Progenitor cell of endocrine pancreas (in vitro differentiated cells): ENCODE results near the gene SLC17A7. TPM values are rescaled to one million over a fixed set of nuclear protein-coding genes. Genes with fewer than 3 reads are reported as not detected.
A peak's percentile ranks its signal among the peaks of the same experiment; 100 is the strongest.
"Not testable (repeated sequence)": the region's sequence is repeated elsewhere in the genome, so short reads cannot be mapped to it uniquely, and the experiment has no call there.

ENCODE experiments used
- DNase-seq: peaks from one replicate; pipeline ENCODE4 v3.0.0; 2021; ENCODE audit warnings: low spot score; ENCODE audit not compliant: unreplicated experiment
- H3K27ac Mint-ChIP-seq: 2 replicates; pipeline ENCODE4 v1.8.0; 2021; ENCODE audit warnings: mild to moderate bottlenecking, moderate library complexity, mixed read lengths
- H3K27me3 Mint-ChIP-seq: 2 replicates; pipeline ENCODE4 v1.8.0; 2021; ENCODE audit warnings: mixed read lengths
- H3K36me3 Mint-ChIP-seq: 2 replicates; pipeline ENCODE4 v1.8.0; 2022; ENCODE audit warnings: mixed read lengths; ENCODE audit not compliant: insufficient read depth
- H3K4me1 Mint-ChIP-seq: 2 replicates; pipeline ENCODE4 v1.8.0; 2021; ENCODE audit warnings: low read depth, mixed read lengths
- H3K4me3 Mint-ChIP-seq: 2 replicates; pipeline ENCODE4 v1.8.0; 2021; ENCODE audit warnings: low read depth, mild to moderate bottlenecking, moderate library complexity, mixed read lengths
- H3K9me3 Mint-ChIP-seq: 2 replicates; pipeline ENCODE4 v1.8.0; 2021; ENCODE audit warnings: low read depth, mixed read lengths
- total RNA-seq: library from RNA; stranded (reverse); gene quantifications from 2 replicates; pipeline ENCODE4 v1.2.1, GENCODE V29; 2021
- TF ChIP-seq, protein P1 (sequence below): fragments of 200-600 bp; sonication (generic); IDR thresholded peaks from one replicate; pipeline ENCODE4 v1.5.0; 2021; ENCODE audit warnings: antibody characterized with exemption, mild to moderate bottlenecking; ENCODE audit not compliant: unreplicated experiment

The SLC17A7 gene
- total RNA-seq, 1 donor from 2014 or later, result 0.29 TPM

DNA sequence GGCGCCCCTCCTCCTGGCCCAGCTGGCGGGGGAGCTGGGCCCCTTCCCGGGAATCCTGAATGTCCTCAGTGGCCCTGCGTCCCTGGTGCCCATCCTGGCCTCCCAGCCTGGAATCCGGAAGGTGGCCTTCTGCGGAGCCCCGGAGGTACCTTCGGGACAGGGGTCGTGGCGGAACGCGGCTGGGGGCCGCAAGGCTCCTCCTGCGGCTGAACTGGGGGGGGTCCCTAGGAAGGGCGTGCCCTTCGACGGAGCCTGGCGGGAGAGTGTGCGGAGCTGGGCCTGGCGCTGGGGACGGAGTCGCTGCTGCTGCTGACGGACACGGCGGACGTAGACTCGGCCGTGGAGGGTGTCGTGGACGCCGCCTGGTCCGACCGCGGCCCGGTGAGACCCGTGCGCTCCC, 20.3 kb upstream of the SLC17A7 start:
- H3K9me3 Mint-ChIP-seq, result no peaks in the 10 kb centered on the region
- no peaks in the 10 kb centered on the region for H3K4me1 Mint-ChIP-seq
- no peak overlapping the region for H3K4me3 Mint-ChIP-seq
- TF ChIP-seq, protein P1, sequence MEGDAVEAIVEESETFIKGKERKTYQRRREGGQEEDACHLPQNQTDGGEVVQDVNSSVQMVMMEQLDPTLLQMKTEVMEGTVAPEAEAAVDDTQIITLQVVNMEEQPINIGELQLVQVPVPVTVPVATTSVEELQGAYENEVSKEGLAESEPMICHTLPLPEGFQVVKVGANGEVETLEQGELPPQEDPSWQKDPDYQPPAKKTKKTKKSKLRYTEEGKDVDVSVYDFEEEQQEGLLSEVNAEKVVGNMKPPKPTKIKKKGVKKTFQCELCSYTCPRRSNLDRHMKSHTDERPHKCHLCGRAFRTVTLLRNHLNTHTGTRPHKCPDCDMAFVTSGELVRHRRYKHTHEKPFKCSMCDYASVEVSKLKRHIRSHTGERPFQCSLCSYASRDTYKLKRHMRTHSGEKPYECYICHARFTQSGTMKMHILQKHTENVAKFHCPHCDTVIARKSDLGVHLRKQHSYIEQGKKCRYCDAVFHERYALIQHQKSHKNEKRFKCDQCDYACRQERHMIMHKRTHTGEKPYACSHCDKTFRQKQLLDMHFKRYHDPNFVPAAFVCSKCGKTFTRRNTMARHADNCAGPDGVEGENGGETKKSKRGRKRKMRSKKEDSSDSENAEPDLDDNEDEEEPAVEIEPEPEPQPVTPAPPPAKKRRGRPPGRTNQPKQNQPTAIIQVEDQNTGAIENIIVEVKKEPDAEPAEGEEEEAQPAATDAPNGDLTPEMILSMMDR, result no peak
- DNase-seq, result no peak
- no peaks in the 10 kb centered on the region for H3K27me3 Mint-ChIP-seq
- H3K36me3 Mint-ChIP-seq, result peaks cover 4% of the 10 kb centered on the region
- no peak overlapping the region for H3K27ac Mint-ChIP-seq

DNA sequence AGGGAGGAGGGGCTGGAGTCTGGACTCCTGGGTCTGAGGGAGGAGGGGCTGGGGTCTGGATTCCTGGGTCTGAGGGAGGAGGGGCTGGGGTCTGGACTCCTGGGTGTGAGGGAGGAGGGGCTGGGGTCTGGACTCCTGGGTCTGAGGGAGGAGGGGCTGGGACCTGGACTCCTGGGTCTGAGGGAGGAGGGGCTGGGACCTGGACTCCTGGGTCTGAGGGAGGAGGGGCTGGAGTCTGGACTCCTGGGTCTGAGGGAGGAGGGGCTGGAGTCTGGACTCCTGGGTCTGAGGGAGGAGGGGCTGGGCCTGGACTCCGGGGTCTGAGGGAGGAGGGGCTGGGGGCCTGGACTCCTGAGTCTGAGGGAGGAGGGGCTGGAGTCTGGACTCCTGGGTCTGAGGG, 19.8 kb upstream of the SLC17A7 start:
- not testable (repeated sequence) for H3K4me3 Mint-ChIP-seq, H3K9me3 Mint-ChIP-seq, H3K36me3 Mint-ChIP-seq, H3K27ac Mint-ChIP-seq, H3K27me3 Mint-ChIP-seq, H3K4me1 Mint-ChIP-seq, DNase-seq

DNA sequence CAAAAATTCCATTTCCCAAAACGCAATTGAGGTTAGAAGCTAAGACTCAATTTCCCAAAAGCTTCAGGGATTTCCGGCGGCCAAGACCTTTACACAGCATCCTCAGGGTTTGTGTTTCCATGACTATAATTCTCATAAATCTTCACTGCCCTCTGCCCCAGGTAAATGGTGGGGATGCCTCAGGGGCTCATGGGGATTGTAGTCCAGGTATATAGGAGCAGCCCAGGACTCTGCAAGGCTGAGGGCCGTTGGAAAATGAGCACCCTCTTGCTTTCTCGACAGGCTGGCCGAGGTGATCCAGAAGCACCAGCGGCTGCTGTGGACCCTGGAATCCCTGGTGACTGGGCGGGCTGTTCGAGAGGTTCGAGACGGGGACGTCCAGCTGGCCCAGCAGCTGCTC, 18.1 kb upstream of the SLC17A7 start:
- H3K9me3 Mint-ChIP-seq, result no peaks in the 10 kb centered on the region
- H3K4me3 Mint-ChIP-seq, result no peak overlapping the region
- no peak for DNase-seq
- no peaks in the 10 kb centered on the region for H3K4me1 Mint-ChIP-seq
- TF ChIP-seq, protein P1, result no peak
- H3K27me3 Mint-ChIP-seq, result no peaks in the 10 kb centered on the region
- no peak overlapping the region for H3K27ac Mint-ChIP-seq
- H3K36me3 Mint-ChIP-seq, result peaks cover 4% of the 10 kb centered on the region

DNA sequence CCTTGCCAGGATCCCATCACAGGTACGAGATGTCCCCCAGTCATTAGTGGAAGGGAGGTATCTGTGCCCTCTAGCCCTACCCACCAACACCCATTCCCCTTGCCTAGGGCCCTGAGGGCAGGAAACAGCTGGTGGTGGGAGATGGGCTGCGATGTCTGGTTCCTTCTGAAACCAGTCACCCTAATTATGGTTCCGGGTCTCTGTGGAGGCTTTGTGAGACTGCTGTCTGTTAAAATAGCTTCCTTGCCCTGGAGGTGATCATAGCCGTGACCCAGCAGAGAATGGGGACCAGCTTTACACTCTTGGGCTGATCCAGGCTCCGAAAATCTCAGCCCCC, 17.2 kb upstream of the SLC17A7 start:
- TF ChIP-seq, protein P1, result no peak
- no peak overlapping the region for H3K4me3 Mint-ChIP-seq
- no peak overlapping the region for H3K27ac Mint-ChIP-seq
- no peaks in the 10 kb centered on the region for H3K27me3 Mint-ChIP-seq
- H3K9me3 Mint-ChIP-seq, result no peaks in the 10 kb centered on the region
- peaks cover 4% of the 10 kb centered on the region for H3K4me1 Mint-ChIP-seq
- DNase-seq, result no peak
- H3K36me3 Mint-ChIP-seq, result peaks cover 4% of the 10 kb centered on the region

DNA sequence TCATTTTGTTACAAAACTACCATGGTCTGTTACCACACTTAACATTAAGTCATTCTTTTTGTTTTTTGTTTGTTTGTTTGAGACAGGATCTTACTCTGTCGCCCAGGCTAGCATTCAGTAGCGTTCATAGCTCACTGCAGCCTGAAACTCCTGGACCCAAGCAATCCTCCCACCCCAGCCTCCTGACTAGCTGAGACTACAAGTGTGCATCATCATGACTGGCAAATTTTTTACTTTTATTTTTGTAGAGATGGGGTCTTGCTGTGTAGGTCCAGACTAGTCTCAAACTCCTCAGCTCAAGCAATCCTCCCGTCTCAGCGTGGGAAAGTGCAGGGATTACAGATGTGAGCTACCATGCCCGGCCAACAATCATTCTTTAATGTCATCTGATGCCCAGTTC, 15.0 kb upstream of the SLC17A7 start:
- Mint-ChIP-seq H3K9me3 (no peaks in the 10 kb centered on the region), H3K4me3 (peak overlapping the region; percentile 39), H3K27me3 (no peaks in the 10 kb centered on the region), H3K36me3 (peaks cover 2% of the 10 kb centered on the region), H3K4me1 (peaks cover 8% of the 10 kb centered on the region), H3K27ac (peak overlapping the region; percentile 25)
- DNase-seq, result no peak
- TF ChIP-seq, protein P1, result no peak

DNA sequence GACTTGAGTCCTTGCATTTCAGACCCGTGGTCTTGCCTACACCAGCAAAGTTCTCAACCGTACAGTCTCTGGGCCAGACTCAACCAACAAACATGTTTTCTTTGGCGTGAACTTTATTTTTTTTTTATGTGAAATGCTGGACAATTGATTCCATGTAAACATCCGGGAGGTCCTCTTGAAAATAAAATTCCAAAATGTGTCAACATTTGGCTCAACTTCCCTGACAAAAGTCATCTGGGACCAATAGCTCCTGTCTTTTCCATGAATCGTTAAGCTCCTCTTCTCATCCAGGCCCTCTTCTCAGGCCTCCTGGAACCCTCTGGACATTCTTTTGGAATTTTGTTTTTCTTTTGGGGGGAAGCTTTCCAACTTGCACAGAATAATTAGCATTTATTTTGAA, 14.4 kb upstream of the SLC17A7 start:
- no peaks in the 10 kb centered on the region for H3K27me3 Mint-ChIP-seq
- H3K9me3 Mint-ChIP-seq, result no peaks in the 10 kb centered on the region
- H3K27ac Mint-ChIP-seq, result no peak overlapping the region
- DNase-seq, result no peak
- TF ChIP-seq, protein P1, result no peak
- H3K4me3 Mint-ChIP-seq, result peak overlapping the region; percentile 39
- peaks cover 2% of the 10 kb centered on the region for H3K36me3 Mint-ChIP-seq
- peaks cover 10% of the 10 kb centered on the region for H3K4me1 Mint-ChIP-seq
